AG04449 (cell line): ENCODE results near the gene UGT1A4.

Experiments used
- CTCF ChIA-PET: fragments of 350-600 bp; formaldehyde crosslinking; extraction: SDS; loops from one replicate; lab custom pipeline; 2021; ENCODE audit warnings: antibody characterized with exemption; lab: Yijun Ruan, JAX
- POLR2A ChIA-PET: fragments of 400-600, 350-600 bp; formaldehyde crosslinking; extraction: SDS; loops from one replicate; lab custom pipeline; 2020; ENCODE audit warnings: antibody characterized with exemption, inconsistent platforms; lab: Yijun Ruan, JAX
- DNase-seq: peaks from one replicate; pipeline ENCODE4 v3.0.0-alpha.2; 2010; ENCODE audit warnings: low read depth, low spot score
- H3K4me3 ChIP-seq: 2 replicates; pipeline ENCODE4 v1.5.1; 2011; ENCODE audit warnings: low read depth, mild to moderate bottlenecking, control low read depth, low read length
- TF ChIP-seq, protein P1 (sequence below): IDR thresholded peaks from one replicate; pipeline ENCODE4 v1.5.1; 2011; ENCODE audit warnings: mild to moderate bottlenecking, moderate library complexity, low read length, control low read depth, inconsistent platforms; ENCODE audit not compliant: insufficient read depth; ENCODE audit errors: missing control alignments

The UGT1A4 gene

DNA sequence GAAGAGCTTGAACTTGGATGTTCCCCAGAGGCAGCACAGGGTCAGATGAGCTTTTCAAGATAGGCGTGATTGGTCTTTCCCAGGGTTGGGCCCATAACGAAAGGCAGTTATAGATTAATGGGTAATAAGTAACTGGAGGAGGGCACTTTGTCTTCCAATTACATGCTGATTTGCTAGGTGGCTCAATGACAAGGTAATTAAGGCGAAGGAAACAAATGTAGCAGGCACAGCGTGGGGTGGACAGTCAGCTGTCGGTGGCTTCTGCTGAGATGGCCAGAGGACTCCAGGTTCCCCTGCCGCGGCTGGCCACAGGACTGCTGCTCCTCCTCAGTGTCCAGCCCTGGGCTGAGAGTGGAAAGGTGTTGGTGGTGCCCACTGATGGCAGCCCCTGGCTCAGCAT lies at the start of gene UGT1A4:
Gene UGT1A4 (plus strand): TSS at position 185 of the 400 bp plus-strand sequence. CDS start 85 bp downstream, at position 270.
- POLR2A ChIA-PET = no interaction called here
- TF ChIP-seq, protein P1, sequence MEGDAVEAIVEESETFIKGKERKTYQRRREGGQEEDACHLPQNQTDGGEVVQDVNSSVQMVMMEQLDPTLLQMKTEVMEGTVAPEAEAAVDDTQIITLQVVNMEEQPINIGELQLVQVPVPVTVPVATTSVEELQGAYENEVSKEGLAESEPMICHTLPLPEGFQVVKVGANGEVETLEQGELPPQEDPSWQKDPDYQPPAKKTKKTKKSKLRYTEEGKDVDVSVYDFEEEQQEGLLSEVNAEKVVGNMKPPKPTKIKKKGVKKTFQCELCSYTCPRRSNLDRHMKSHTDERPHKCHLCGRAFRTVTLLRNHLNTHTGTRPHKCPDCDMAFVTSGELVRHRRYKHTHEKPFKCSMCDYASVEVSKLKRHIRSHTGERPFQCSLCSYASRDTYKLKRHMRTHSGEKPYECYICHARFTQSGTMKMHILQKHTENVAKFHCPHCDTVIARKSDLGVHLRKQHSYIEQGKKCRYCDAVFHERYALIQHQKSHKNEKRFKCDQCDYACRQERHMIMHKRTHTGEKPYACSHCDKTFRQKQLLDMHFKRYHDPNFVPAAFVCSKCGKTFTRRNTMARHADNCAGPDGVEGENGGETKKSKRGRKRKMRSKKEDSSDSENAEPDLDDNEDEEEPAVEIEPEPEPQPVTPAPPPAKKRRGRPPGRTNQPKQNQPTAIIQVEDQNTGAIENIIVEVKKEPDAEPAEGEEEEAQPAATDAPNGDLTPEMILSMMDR = no peak
- CTCF ChIA-PET = interaction anchor here (1.2 kb wide), 2 partner anchors 11 to 276 kb away, joined by 4 to 5 read pairs; no protein-coding TSS in a partner anchor
- DNase-seq = no peak
- no peak within 1 kb of the TSS for H3K4me3 ChIP-seq

DNA sequence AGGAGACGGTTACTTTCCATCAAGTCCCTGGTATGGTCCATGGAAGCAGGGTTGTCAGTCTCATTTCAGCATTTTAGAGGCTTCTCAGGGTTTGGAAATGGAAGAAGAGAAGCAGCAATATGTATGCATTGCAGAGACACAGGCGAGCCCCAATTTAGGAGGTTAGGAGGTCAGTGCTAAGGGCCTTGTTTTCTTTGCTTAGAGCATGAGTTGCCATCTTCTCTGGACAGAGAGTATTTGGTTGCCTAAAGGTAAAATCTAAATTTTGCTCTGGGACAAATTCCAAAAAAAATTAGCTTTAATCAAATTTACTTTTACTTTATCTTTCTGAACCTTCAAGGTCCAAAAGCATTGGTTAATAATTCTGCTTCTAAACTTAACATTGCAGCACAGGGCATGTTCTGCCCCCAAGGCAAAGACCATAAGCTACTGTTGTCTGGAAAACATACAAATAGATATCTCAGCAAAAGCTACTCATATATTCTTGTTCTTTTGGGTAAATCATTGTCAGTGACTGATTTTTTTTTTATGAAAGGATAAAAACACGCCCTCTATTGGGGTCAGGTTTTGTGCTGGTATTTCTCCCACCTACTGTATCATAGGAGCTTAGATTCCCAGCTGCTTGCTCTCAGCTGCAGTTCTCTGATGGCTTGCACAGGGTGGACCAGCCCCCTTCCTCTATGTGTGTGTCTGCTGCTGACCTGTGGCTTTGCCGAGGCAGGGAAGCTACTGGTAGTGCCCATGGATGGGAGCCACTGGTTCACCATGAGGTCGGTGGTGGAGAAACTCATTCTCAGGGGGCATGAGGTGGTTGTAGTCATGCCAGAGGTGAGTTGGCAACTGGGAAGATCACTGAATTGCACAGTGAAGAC lies 47.0 kb upstream of the UGT1A4 start, which contains the start of gene UGT1A9:
Gene UGT1A9 (plus strand): TSS at position 609 of the 872 bp plus-strand sequence. CDS start 37 bp downstream, at position 646.
- TF ChIP-seq, protein P1 = no peak
- DNase-seq = no peak
- H3K4me3 ChIP-seq = no peak within 1 kb of the TSS
- ChIA-PET CTCF (no interaction called here), POLR2A (no interaction called here)

DNA sequence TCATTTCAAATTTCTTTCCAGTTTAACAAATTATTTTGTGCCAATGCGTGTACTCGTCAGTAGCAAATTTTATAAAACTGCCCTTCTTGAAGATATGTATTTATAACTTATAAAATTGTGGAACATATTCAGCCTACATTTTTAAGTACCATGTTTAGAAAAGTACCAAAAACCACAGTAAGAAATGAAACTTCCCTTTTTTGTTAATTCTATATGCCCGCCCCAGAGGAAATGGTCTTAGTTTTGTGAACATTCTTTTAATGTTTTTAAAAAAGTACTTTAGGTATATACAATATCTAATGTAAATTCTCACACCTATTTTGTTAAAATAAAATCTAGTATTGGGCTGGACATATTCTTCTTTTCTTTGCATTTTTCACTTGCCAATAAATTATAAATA lies 45.6 kb upstream of the UGT1A4 start:
- no peak for DNase-seq
- TF ChIP-seq, protein P1 = no peak
- CTCF ChIA-PET = no interaction called here
- POLR2A ChIA-PET = no interaction called here
- no peak overlapping the region for H3K4me3 ChIP-seq

DNA sequence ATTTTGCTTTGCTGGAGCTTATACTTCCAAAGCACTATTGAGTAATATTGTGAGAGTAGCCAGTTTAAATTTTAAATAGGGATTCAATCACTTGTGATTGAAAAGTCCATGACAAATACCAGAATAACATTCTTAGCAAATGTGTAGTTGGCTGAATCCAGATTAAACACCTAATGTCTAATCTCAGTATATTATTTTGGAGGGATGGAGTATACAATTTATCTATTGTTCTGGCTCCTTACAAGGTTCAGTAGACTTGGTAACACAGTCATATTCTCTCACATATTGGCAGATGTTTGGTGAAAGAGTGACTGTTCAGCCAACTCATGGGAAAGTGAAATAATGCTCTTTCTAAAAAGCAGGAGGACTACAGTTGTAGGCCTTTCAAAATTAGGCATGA lies 44.6 kb upstream of the UGT1A4 start:
- ChIA-PET POLR2A (no interaction called here), CTCF (no interaction called here)
- no peak overlapping the region for H3K4me3 ChIP-seq
- DNase-seq = no peak
- TF ChIP-seq, protein P1 = no peak

DNA sequence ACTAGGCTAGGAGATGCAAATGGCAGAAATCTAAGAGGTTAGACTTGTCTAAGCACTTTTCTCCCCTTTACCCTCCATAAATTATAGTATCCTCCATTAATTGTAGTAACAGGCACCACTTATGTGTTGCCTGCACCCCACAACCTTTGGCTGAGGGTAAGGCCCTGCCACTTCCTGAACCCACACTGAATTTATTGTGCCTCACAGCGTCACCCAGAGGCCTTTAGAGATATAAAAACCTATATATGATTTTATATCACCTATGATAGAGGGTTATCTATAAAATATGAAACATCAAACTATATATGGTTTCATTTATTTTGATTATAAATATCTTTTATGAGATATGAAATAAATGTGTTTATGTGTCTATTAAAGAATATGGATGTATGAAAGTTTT lies 44.2 kb upstream of the UGT1A4 start:
- no peak overlapping the region for H3K4me3 ChIP-seq
- TF ChIP-seq, protein P1 = no peak
- DNase-seq = no peak
- ChIA-PET POLR2A (no interaction called here), CTCF (no interaction called here)

DNA sequence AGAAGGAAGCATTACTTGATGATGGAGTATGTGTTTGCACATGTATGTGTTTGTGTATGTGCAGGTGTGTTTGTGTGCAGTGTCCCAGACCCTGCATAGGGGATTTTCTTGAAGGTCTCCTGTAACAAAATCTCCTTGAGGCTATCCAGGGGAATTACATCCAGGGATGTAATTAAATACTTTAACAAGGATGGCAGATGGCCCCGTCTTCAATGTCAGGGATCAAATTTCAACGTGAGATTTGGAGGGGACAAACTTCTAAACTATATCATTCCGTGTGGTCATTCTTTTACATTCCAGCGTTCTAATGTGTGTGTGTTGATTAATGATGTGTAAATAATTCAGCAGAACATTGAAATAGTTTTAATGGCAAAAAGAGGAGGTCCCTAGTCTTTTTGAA lies 43.5 kb upstream of the UGT1A4 start:
- no peak for DNase-seq
- TF ChIP-seq, protein P1 = no peak
- CTCF ChIA-PET = no interaction called here
- H3K4me3 ChIP-seq = no peak overlapping the region
- POLR2A ChIA-PET = no interaction called here
